Muscle of leg (tissue), 11 donors: Measurements from ENCODE around the gene EEF1A2. TPM values are rescaled to one million over a fixed set of nuclear protein-coding genes. Genes with fewer than 3 reads are reported as not detected.

Experiments
- DNase-seq: peaks from one replicate; pipeline ENCODE4 v3.0.0; 2013
- H3K27ac ChIP-seq: one replicate; pipeline ENCODE4 v1.5.1; 2013; ENCODE audit warnings: mild to moderate bottlenecking, low read length, control low read depth
- H3K27me3 ChIP-seq: one replicate; pipeline ENCODE4 v1.6.1; 2013; ENCODE audit warnings: low read length; ENCODE audit not compliant: control insufficient read depth, insufficient read depth
- H3K36me3 ChIP-seq: one replicate; pipeline ENCODE4 v1.6.1; 2013; ENCODE audit warnings: low read length; ENCODE audit not compliant: control insufficient read depth, insufficient read depth
- H3K4me1 ChIP-seq: one replicate; pipeline ENCODE4 v1.6.1; 2013; ENCODE audit warnings: low read length; ENCODE audit not compliant: control insufficient read depth, insufficient read depth
- H3K4me3 ChIP-seq: one replicate; pipeline ENCODE4 v1.5.1; 2013; ENCODE audit warnings: low read length, control low read depth
- H3K9me3 ChIP-seq: replicated peaks from 2 replicates; pipeline ENCODE4 v1.6.1; 2013; ENCODE audit warnings: low read depth, low read length; ENCODE audit not compliant: control insufficient read depth
- WGBS: methylation state at CpG from one replicate; pipeline ENCODE4 v1.1.5; 2013; ENCODE audit warnings: missing lambda C conversion rate; ENCODE audit not compliant: insufficient coverage; 5-methylcytosine and 5-hydroxymethylcytosine counted together
- polyA plus RNA-seq, 8 donors: library from polyadenylated mRNA; unstranded; fragments of 120-200 nt; gene quantifications; one replicate each; pipeline versions ENCODE4 v1.2.1 to v1.2.3, GENCODE V29; 2013; ENCODE audit warnings: inconsistent platforms in 1 of 8, low replicate concordance in 1 of 8; ENCODE audit not compliant: insufficient read length in 8 of 8, insufficient read depth in 1 of 8
- total RNA-seq: library from RNA; stranded (reverse); fragments of 120-200 nt; gene quantifications from one replicate; pipeline ENCODE4 v1.2.4, GENCODE V29; 2013

Gene EEF1A2
- total and polyA plus RNA-seq, 9 donors = 330 to 890 (median 707) TPM

- H3K9me3 ChIP-seq = no peaks in the 10 kb centered on the region
- H3K27me3 ChIP-seq = peaks cover 43% of the 10 kb centered on the region
- H3K36me3 ChIP-seq = no peaks in the 10 kb centered on the region
- H3K4me3 ChIP-seq = no peak overlapping the region
- H3K27ac ChIP-seq = no peak overlapping the region
- H3K4me1 ChIP-seq = no peaks in the 10 kb centered on the region
- no peak for DNase-seq
- WGBS = 57% methylated on average over 27 of the region's 27 CpGs
Measured at GRCh38 chr20:63544241-63544957, 45.5 kb upstream of the EEF1A2 start.

- Histone ChIP-seq H3K9me3 (no peaks in the 10 kb centered on the region), H3K27ac (no peak overlapping the region), H3K4me1 (no peaks in the 10 kb centered on the region), H3K36me3 (no peaks in the 10 kb centered on the region), H3K4me3 (no peak overlapping the region), H3K27me3 (peaks cover 39% of the 10 kb centered on the region)
- DNase-seq = no peak
- 82% methylated on average over 4 of the region's 6 CpGs for WGBS
Measured at GRCh38 chr20:63543733-63544132, 44.9 kb upstream of the EEF1A2 start.

- DNase-seq = no peak
- Histone ChIP-seq H3K4me1 (peaks cover 2% of the 10 kb centered on the region), H3K36me3 (no peaks in the 10 kb centered on the region), H3K27me3 (peaks cover 33% of the 10 kb centered on the region), H3K27ac (no peak overlapping the region), H3K9me3 (no peaks in the 10 kb centered on the region), H3K4me3 (no peak overlapping the region)
- WGBS = 73% methylated on average over 8 of the region's 10 CpGs
Measured at GRCh38 chr20:63543131-63543530, 44.2 kb upstream of the EEF1A2 start.

GRCh38 chr20:63542696-63543095, 43.8 kb upstream of the EEF1A2 start:
- 77% methylated on average over 10 of the region's 10 CpGs for WGBS
- no peak for DNase-seq
- H3K27me3 ChIP-seq = peaks cover 29% of the 10 kb centered on the region

GRCh38 chr20:63542031-63542559, 43.2 kb upstream of the EEF1A2 start:
- no peak overlapping the region for H3K27ac ChIP-seq
- 82% methylated on average over 33 of the region's 36 CpGs for WGBS
- DNase-seq = no peak
- H3K4me1 ChIP-seq = peaks cover 10% of the 10 kb centered on the region
- H3K27me3 ChIP-seq = peaks cover 23% of the 10 kb centered on the region
- H3K9me3 ChIP-seq = no peaks in the 10 kb centered on the region
- no peak overlapping the region for H3K4me3 ChIP-seq
- no peaks in the 10 kb centered on the region for H3K36me3 ChIP-seq

More at GRCh38 chr20:63542696-63543095, 43.8 kb upstream of the EEF1A2 start:
- H3K4me3 ChIP-seq = no peak overlapping the region
- no peaks in the 10 kb centered on the region for H3K36me3 ChIP-seq
- no peaks in the 10 kb centered on the region for H3K9me3 ChIP-seq
- H3K4me1 ChIP-seq = peaks cover 5% of the 10 kb centered on the region
- no peak overlapping the region for H3K27ac ChIP-seq

- H3K4me1 ChIP-seq = peaks cover 14% of the 10 kb centered on the region
- DNase-seq = no peak
- H3K36me3 ChIP-seq = no peaks in the 10 kb centered on the region
- no peak overlapping the region for H3K27ac ChIP-seq
- no peak overlapping the region for H3K4me3 ChIP-seq
- 91% methylated on average over 27 of the region's 28 CpGs for WGBS
- H3K27me3 ChIP-seq = peaks cover 15% of the 10 kb centered on the region
- no peaks in the 10 kb centered on the region for H3K9me3 ChIP-seq
Measured at GRCh38 chr20:63541371-63541770, 42.5 kb upstream of the EEF1A2 start.

- Histone ChIP-seq H3K9me3 (no peaks in the 10 kb centered on the region), H3K27ac (no peak overlapping the region), H3K4me3 (no peak overlapping the region), H3K4me1 (peaks cover 16% of the 10 kb centered on the region), H3K27me3 (peaks cover 11% of the 10 kb centered on the region), H3K36me3 (no peaks in the 10 kb centered on the region)
- DNase-seq = no peak
- 60% methylated on average over 48 of the region's 49 CpGs for whole genome bisulfite sequencing
Measured at GRCh38 chr20:63540417-63541186, 41.7 kb upstream of the EEF1A2 start.

- peaks cover 21% of the 10 kb centered on the region for H3K4me1 ChIP-seq
- 85% methylated on average over 25 of the region's 29 CpGs for WGBS
- no peak overlapping the region for H3K4me3 ChIP-seq
- DNase-seq = no peak
- no peaks in the 10 kb centered on the region for H3K9me3 ChIP-seq
- no peaks in the 10 kb centered on the region for H3K36me3 ChIP-seq
- H3K27ac ChIP-seq = no peak overlapping the region
- H3K27me3 ChIP-seq = peaks cover 12% of the 10 kb centered on the region
Measured at GRCh38 chr20:63539441-63540370, 40.8 kb upstream of the EEF1A2 start.

- H3K36me3 ChIP-seq = no peaks in the 10 kb centered on the region
- H3K27me3 ChIP-seq = peaks cover 16% of the 10 kb centered on the region
- no peak for DNase-seq
- H3K9me3 ChIP-seq = no peaks in the 10 kb centered on the region
- peaks cover 25% of the 10 kb centered on the region for H3K4me1 ChIP-seq
- no peak overlapping the region for H3K27ac ChIP-seq
- H3K4me3 ChIP-seq = no peak overlapping the region
- 64% methylated on average over 12 of the region's 12 CpGs for WGBS
Measured at GRCh38 chr20:63539092-63539430, 40.2 kb upstream of the EEF1A2 start.
